NB4 (cell line): ENCODE results near the gene GABBR2.

ENCODE experiments used
- DNase-seq: peaks from one replicate; pipeline ENCODE4 v3.0.0; 2010; ENCODE audit warnings: low read depth
- H3K4me3 ChIP-seq: one replicate; pipeline ENCODE4 v1.5.1; 2011; ENCODE audit warnings: mild to moderate bottlenecking, low read depth, low read length, moderate library complexity
- CTCF ChIP-seq: IDR thresholded peaks from one replicate; pipeline ENCODE4 v1.5.1; 2012; ENCODE audit warnings: low read depth, low read length
- MAX ChIP-seq: IDR thresholded peaks from 2 replicates; pipeline ENCODE4 v1.6.1; 2011; ENCODE audit warnings: low read depth, low read length
- MYC ChIP-seq: IDR thresholded peaks from 2 replicates; pipeline ENCODE4 v1.6.1; 2011; ENCODE audit warnings: low read depth, low read length
- POLR2A ChIP-seq: IDR thresholded peaks from 2 replicates; pipeline ENCODE4 v1.6.1; 2011; ENCODE audit warnings: mild to moderate bottlenecking; ENCODE audit not compliant: insufficient read length; ENCODE audit errors: extremely low read depth

Gene GABBR2

GRCh38 chr9:98428454-98428853 is 280.3 kb downstream of the GABBR2 start:
- no peak for DNase-seq
- no peak for TF ChIP-seq POLR2A
- no peak for TF ChIP-seq CTCF
- no peak for TF ChIP-seq MAX
- TF ChIP-seq MYC, result no peak
- H3K4me3 ChIP-seq, result no peak overlapping the region

DNA sequence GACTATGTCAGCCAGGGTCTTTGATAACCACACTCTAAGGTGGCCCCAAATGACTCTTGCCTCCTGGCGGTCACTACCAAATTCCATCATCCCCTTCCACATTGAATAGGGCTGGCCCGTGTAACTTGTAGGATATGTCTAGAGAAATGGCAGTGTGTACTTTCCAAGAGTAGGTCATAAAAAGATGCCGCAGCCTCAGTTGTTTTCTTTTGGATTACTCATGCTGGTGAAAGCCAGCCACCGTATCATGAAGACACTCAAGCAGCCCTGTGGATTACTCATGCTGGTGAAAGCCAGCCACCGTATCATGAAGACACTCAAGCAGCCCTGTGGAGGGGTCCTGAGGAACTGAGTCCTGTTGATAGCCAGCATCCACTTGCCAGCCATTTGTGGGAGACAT is 281.2 kb downstream of the GABBR2 start:
- no peak for DNase-seq
- no peak overlapping the region for H3K4me3 ChIP-seq
- no peak for TF ChIP-seq POLR2A
- TF ChIP-seq MAX, result no peak
- TF ChIP-seq MYC, result no peak
- TF ChIP-seq CTCF, result no peak

GRCh38 chr9:98425079-98425478 is 283.7 kb downstream of the GABBR2 start:
- no peak for DNase-seq
- TF ChIP-seq MAX (no peak), POLR2A (no peak), CTCF (no peak), MYC (no peak)
- H3K4me3 ChIP-seq, result no peak overlapping the region

- H3K4me3 ChIP-seq, result no peak overlapping the region
- TF ChIP-seq POLR2A (no peak), MYC (no peak), MAX (no peak), CTCF (no peak)
- no peak for DNase-seq
Measured at GRCh38 chr9:98419260-98419603, 289.5 kb downstream of the GABBR2 start.

- no peak for TF ChIP-seq MYC
- TF ChIP-seq MAX, result no peak
- no peak for TF ChIP-seq CTCF
- no peak for TF ChIP-seq POLR2A
- H3K4me3 ChIP-seq, result no peak overlapping the region
- no peak for DNase-seq
Measured at GRCh38 chr9:98418578-98419259, 290.0 kb downstream of the GABBR2 start.
